Measurements from ENCODE around the gene PER3.

- TF ChIP-seq POLR2A (IDR thresholded peaks at IDR 0.05) = no peak
- no peak for TF ChIP-seq EP300 (IDR thresholded peaks at IDR 0.05; ENCODE audit: low read depth)
Measured at GRCh38 chr1:7886405-7886745, 102.3 kb downstream of the PER3 start.
